D341Med (cell line): ENCODE data around the gene ARHGAP5.

Source experiments
- DNase-seq: peaks from one replicate; pipeline ENCODE4 v3.0.0; 2012; ENCODE audit warnings: low spot score

Gene ARHGAP5, protein sequence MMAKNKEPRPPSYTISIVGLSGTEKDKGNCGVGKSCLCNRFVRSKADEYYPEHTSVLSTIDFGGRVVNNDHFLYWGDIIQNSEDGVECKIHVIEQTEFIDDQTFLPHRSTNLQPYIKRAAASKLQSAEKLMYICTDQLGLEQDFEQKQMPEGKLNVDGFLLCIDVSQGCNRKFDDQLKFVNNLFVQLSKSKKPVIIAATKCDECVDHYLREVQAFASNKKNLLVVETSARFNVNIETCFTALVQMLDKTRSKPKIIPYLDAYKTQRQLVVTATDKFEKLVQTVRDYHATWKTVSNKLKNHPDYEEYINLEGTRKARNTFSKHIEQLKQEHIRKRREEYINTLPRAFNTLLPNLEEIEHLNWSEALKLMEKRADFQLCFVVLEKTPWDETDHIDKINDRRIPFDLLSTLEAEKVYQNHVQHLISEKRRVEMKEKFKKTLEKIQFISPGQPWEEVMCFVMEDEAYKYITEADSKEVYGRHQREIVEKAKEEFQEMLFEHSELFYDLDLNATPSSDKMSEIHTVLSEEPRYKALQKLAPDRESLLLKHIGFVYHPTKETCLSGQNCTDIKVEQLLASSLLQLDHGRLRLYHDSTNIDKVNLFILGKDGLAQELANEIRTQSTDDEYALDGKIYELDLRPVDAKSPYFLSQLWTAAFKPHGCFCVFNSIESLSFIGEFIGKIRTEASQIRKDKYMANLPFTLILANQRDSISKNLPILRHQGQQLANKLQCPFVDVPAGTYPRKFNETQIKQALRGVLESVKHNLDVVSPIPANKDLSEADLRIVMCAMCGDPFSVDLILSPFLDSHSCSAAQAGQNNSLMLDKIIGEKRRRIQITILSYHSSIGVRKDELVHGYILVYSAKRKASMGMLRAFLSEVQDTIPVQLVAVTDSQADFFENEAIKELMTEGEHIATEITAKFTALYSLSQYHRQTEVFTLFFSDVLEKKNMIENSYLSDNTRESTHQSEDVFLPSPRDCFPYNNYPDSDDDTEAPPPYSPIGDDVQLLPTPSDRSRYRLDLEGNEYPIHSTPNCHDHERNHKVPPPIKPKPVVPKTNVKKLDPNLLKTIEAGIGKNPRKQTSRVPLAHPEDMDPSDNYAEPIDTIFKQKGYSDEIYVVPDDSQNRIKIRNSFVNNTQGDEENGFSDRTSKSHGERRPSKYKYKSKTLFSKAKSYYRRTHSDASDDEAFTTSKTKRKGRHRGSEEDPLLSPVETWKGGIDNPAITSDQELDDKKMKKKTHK (N-terminal part only)

DNA sequence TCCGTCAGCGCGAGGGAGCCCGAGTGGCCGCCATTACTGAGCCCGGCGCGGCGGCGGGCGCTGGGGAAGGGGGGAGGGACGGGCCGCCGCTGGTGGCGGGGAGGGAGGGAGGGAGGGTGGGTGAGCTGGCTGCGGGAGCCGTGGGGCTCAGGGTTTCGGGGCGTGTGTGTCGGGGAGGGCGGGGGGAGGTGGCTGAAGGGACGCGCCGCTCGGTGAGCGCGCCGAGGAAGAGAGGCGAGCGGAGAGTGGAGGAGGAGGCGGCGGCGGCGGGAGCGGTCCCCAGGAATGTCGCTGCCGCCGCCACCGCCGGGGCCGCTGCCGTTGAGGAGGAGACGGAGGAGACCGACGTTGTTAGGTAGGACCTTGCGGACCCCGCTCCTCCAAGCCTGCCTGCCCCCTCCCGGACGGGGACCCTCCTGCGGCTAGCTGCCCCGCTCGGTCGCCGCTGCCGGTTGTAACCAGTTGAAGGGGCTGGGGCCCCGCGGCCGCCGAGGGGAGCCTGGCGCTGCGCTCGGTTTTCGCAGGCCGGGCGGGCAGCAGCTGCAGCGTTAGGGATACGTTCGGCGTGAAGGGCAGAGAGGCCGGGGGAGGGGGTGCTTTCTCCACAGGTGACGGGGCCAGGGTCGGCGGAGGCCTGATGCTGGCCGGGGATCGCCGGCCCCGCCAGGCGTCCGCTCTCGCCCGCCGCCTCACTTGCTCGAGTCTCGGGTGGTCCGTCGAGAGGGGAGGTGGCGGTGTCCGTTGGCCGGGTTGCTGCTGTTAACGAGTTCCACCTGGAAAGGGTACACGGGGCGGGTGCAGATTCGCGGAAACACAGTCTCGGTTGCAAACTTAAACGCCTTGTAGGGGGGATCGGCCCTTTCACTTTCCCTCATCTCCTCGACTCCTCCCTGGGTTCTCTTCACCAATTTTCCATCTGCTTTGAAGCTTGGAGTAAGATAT is at the start of gene ARHGAP5:
Gene ARHGAP5 (plus strand): TSS at position 224 of the 942 bp plus-strand sequence. CDS start 13,366 bp downstream, outside the sequence.
- peak; percentile 65 for DNase-seq

DNA sequence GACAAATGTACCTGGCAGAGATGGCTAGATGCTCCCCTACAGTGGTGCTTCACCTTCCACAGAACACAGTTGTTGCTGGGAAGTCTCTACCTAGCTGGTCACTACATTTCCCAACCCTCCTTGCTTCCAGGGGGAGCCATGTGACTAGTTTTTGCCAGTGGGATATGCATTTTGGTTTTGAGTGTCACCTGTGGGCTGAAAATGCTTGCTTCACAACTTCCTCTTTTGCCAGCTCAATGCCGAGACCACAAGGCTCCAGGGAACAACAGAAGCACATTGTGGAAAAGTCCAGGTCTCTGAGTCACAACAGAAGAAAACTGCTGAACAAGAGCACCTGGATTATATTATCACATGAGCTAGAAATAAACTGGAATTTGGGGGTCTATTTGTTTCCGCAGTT is 48.5 kb upstream of the ARHGAP5 start:
- DNase-seq: no peak

DNA sequence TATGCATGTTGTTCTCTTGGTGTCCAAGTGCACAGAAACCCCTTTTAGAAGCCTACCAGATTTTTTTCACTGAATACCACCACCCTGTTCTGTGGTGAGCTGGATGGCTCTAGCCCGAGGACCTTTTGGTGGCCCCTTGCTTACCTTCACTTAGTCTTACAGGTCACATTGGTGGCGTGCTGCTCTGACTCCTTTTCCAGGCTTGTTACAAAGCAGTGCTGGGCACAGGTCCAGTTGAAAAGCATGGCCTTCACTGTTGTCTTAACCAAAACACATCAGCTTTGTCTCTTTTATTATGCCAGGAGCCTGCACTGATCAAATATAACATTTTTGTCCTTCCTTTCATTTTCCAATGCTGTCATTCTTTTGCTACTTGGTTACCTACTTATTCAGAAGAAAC is 43.6 kb upstream of the ARHGAP5 start:
- no peak for DNase-seq

DNA sequence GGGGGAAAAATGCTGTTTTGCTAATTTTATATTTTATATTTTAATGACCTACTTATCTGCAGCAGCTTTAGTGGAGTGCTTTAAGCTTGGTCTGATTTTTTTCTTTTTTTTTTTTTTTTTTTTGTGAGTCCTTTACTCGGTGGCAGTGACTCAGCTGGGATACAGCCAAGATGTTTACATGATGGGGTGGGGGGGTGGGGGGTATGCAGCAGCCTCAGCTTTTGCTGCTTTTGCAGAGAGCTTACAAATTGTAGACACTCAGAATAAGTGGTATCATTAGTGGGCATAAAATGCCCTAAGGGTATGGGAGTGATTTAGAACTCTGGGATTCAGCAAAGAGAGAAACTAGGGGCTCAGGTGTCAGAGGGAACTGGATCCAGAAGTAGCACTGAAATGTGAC is 38.2 kb upstream of the ARHGAP5 start:
- DNase-seq: no peak

DNA sequence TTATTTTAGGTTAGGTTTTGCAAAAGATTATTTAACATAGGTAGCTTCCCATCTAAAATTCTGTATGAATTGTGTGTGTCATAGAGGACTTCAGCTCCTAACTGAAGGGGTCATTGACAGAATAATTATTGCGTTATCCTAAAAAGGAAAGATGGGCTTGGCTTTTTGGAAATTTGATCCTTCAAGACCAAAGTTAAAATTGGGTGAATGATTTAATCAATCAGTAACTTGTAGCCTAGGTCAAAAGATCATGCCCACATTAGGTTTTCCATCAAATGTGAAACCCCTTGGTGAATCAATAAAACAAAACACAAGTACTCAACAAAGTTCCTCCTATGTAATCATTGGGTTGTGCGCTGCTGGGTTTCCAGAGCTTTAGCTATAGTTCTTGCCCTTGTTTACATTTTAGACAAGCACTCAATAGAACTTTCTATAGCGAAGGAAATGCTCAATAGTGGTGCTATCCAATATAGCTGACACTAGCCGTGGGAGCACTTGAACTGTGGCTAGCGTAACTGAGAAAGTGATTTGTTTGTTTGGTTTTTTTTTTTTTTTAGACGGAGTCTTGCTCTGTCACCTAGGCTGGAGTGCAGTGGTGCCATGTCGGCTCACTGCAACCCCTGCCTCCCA is 37.6 kb upstream of the ARHGAP5 start:
- no peak for DNase-seq

DNA sequence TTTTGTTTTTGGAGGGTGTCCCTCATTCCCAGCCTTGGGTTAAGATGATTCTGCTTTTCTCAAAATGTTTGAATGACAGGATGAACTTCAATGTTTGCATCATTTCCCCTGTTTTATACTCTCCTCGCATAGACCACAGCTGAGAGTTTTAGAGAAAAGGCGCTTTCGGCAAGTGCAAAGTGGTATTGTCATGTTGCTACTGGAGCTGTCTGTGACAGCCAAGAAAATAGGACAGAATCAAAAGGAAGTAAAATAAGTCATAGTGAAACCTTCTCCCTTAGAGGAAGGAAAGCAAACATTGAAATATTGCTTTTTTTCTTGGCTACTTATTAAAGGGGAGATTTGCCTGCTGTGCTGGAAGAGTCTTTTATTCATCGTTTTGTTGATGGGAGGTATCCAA is 33.5 kb upstream of the ARHGAP5 start:
- DNase-seq: no peak

DNA sequence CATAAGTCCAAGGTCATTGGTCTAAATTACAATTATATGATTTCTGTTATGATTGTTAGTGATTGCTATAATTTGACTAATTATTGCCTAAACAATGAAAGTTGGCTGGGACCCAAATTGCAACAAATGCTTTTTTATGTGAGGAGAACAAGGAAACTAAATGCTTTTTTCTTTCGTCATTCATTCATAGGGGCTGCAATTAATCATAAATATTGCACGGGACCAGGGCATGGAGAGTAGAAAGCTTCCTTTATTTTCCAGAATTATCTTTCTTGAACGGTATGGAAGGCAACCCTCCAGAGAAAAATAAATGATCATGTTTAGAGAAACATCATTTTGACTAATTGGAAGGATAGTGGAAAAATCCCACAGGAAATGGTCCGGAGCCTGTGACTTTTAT is 32.6 kb upstream of the ARHGAP5 start:
- DNase-seq: no peak

DNA sequence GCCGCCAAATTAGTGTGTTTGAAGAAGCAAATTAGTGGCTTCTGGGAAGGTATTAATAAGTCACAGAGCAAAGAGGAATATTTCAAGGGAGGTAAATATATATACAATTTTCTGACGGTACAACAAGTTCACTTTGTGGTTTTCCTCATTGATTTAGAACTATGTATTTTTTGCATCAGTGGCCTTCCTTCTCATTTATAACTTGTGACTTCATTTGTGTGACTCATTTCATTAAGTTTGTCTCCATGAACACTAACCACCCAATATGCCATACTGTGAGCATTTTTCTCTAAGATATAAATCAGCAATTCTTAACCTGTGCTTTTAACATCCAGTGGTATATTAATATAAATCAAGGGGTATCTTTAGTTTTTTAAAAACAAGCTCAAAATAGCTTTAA is 29.3 kb upstream of the ARHGAP5 start:
- DNase-seq: no peak

DNA sequence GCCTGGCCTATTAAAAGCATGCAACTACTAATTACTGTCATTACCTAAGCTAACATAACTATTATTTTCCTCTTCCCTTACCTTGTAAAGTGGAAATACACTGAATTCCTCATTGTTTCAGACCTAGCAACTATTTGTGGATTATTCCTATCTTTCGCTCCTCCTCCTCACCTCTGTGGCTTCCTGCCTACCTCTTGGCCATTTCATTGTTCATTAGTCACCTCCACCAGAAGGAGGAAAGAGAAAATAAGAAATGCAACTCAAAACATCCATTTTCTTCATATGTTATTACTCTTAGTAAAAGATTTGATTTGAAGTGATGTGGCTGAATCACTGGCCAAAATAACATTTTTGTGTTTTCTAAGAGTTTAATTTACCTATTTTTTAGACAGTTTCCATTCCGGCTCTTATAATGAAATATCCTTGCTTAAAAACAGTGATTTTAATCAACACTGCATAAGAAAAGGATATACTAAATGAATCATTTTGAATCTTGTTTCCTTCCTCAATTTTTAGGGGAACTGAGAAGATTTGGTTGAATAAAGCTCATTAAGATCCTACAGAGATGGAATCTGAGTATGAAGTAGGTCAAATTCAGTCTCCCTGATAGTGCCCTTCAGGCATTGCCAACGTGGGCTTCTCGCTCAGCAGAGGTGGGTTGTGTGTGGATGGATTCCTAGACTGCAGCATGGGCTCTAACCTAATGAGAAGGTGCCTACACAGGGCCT is 27.6 kb upstream of the ARHGAP5 start:
- no peak for DNase-seq

DNA sequence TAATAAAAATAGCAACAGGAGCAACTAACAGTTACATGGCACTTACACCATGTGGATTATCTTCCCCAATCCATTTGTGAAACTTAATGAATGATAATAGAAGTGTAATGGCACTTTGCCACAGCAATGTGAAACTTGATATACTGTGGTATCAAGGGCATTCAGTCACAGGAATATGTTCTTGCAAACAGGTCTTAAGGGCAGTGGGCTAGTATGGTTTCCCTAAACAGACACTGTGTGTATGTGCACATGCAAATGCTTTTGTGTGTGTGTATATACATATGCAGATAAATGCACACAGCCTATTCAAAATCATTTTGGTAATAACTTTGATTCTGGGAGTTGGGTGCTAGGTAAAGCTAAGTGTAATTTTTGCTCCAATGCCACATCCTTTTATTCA is 26.2 kb upstream of the ARHGAP5 start:
- DNase-seq: no peak

DNA sequence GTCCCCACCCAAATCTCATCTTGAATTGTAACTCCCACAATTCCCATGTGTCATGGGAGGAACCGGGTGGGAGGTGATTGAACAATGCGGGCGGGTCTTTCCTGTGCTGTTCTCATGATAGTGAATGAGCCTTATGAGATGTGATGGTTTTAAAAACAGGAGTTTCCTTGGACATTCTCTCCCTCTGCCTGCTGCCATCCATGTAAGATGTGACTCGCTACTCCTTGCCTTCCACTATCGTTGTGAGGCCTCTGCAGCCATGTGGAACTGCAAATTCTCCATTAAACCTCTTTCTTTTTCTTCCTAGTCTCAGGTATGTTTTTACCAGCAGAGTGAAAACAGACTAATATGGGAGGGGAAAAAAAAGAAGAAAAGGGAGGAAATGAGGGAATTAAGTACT is 22.6 kb upstream of the ARHGAP5 start:
- no peak for DNase-seq

DNA sequence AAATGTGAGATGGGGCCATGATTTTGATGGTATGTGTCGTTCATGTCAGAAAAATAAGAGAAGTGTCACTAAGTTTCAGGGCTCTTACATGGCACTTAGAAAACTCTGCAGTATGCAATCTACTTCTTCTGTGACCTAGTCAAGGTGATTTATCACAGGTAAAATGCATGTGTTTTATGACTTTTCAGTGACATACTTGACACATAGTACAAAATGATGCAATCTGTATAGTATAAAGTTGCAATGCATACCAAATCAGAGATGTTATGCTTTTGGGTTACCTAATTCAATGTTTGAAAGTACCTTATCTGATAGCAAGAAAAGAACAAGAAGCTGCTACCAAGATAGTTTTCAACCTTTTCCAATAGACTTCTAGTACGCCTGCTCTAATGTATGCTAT is 21.9 kb upstream of the ARHGAP5 start:
- DNase-seq: no peak

DNA sequence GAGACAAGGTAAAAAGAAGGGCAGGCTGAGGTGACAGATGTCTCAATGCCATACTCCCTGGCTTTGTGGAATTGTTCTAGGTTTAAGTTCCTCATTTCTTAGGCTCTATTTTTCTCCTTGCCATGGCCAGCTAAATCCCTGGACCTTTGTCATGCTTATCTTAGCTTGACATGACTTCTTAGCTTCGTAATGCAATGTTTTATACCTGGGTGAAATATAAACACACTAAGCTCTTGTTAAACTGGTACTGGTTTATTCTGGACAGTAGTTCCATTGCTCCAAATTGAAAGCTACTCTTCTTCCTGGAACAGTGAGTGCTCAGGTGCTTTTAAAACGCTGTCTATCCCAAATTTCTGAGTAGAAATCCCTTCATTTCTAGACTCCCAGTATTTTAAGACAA is 17.4 kb upstream of the ARHGAP5 start:
- no peak for DNase-seq

DNA sequence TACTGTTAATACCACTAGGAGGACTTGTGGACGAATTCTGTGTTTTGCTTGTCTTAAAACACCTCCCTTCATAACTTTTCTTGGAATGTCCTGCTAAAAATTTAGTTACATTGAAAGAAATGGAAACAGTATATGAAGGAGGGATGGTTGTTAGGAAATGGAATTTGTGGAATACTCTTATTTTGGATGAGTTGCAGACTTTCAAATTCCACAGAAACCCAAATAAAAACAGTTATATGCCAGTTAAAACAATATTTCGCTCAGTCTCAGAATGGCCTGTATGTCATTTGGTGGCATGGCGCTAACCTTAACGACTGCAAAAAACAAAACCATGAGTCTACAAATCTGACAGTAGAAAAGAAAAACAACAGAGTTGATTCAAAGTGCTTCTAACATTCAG is 12.2 kb upstream of the ARHGAP5 start:
- no peak for DNase-seq

DNA sequence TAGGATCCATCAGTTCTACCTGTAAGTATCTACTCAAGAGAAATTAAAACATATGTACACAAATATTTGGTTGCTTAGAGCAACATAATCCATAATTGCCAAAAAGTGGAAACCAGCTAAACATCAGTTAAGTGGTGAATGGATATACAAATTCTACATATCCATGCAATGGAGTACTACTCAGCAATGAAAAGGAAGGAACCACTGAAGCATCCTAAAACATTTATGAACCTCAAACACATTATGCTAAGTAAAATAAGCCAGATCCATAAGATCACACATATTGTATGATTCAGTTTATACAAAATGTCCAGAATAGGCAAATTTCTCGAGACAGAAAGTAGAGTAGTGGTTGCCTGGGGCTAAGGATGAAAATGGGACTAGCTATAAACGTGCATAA is 8.4 kb upstream of the ARHGAP5 start:
- no peak for DNase-seq

DNA sequence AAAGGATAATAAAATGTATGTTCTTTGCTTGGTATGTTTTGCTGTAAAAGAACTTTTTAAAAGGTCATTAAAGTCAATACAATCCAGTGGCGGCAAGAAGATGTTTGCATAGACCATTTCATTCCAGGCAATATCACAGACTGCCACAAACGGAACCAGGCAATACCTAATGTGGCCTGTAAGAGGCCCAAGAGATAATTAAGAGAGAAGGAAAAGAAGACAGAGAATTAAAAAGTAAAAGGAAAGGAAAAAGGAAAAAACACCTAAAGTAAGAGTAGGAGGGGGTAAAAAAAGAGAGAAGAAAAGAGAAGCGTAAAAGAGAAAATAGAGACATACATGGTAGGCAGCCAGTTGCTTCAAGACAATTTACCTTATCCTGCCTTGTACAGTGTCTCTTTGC is 6.8 kb upstream of the ARHGAP5 start:
- no peak for DNase-seq

DNA sequence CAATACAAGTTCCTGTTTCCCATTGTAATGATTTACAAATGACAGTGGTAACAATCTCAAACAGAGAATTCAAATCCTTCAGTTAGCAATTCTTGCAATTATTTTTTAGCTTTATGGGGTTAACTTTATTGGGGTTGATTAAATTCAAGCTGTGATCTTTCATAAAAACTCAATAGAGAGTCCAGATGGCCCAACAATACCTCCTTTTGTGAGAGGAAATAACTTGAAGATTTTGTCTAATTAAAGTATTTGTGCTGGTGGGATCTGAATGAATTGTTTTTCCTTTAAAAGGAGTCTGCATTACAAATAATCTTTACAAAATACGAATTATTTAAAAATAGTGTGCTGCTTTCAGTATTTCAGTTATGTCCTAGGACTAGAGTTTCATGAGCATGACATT is 4.4 kb upstream of the ARHGAP5 start:
- DNase-seq: no peak

DNA sequence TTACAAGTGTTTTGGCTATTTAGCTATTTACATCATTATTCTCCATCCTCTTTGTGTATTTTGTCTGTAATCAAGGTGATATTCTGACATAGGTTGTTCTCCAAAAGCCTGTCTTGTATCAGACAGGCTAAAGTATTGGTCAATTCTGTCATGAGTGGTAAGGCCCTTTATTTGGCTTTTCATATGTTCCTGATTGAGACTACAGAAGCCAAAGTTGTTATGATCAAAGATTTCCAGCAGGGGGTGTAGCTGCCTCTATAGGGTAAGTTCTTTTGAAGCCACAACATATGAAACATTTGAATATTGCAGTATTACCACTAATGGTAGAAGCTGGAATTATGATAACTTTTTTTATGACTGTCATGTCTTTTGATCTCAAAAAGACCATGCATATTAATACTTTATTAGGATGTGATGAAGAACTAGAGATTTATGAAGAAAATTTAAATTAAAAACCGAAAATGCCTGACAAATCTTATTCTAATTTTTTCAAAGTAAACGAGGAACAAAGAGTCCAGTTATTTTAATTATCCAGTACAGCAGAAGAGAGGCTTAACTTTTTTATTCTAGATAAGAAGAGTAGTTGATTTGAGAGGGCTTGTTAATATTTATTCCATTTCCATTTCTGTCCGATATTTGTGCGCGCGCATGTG is 3.4 kb upstream of the ARHGAP5 start:
- DNase-seq: peak; percentile 45

DNA sequence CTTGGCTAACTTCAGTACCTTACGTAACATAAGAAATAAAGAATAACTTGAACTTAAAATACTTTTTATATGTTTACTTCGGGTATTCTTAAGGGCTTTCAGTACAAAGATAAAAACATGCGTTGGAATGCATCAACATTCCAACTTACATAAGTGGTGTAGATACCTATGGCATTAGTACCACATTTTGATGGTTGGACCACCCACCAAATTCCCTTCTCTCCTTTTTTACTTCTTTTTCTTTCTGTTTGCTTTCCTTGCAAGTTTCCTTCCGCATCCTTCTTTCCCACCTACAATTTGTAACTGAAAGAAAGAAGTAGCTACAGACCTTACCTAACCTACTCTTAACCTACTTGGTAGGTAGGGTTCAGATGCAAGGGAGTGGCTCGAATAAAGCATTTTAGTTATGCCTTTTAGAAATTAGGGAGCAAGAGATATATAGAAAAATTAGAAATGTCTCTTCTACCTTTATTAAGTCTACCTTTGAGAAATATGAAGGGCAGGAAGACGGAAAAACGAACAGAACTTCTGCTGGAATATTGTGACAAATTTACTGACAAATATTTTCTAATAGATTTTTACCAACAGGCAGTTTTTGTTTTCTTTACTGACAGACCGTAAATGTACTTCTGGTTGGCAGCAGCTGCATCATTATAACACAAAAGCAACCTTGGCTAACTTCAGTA is 2.1 kb upstream of the ARHGAP5 start:
- DNase-seq: no peak
